ENCODE results near the gene TLCD3B.

The TLCD3B gene

GRCh38 chr16:30064729-30065101 is 33.6 kb upstream of the TLCD3B start:
- Histone ChIP-seq H3K27ac (replicated peaks) (peak overlapping the region; percentile 94), H3K4me3 (replicated peaks; ENCODE audit: insufficient read depth, low read length) (peak overlapping the region; percentile 58), H3K27me3 (ENCODE audit: insufficient read depth, poor library complexity, severe bottlenecking) (no peaks in the 10 kb centered on the region)
- TF ChIP-seq GABPA (IDR thresholded peaks at IDR 0.05; ENCODE audit: low read depth) (no peak), CTCF (IDR thresholded peaks at IDR 0.05; ENCODE audit: insufficient read depth, low read length) (no peak), REST (IDR thresholded peaks at IDR 0.05; ENCODE audit: insufficient replicate concordance, low read depth) (no peak), POLR2AphosphoS5 (IDR thresholded peaks at IDR 0.05; ENCODE audit: low read depth) (no peak), SPI1 (IDR thresholded peaks at IDR 0.05; ENCODE audit: borderline replicate concordance, low read depth) (no peak)
- DNase-seq (ENCODE audit: low read depth in 1 of 2, low spot score in 1 of 2): no peak

- TF ChIP-seq CTCF (IDR thresholded peaks at IDR 0.05; ENCODE audit: insufficient read depth, low read length): peak; percentile 3
- TF ChIP-seq GABPA (IDR thresholded peaks at IDR 0.05; ENCODE audit: low read depth): no peak
- peak; percentile 67 for TF ChIP-seq POLR2AphosphoS5 (IDR thresholded peaks at IDR 0.05; ENCODE audit: low read depth)
- TF ChIP-seq REST (IDR thresholded peaks at IDR 0.05; ENCODE audit: insufficient replicate concordance, low read depth): peak; percentile 34
- Histone ChIP-seq H3K4me3 (replicated peaks; ENCODE audit: insufficient read depth, low read length) (peak overlapping the region; percentile 58), H3K27me3 (ENCODE audit: insufficient read depth, poor library complexity, severe bottlenecking) (no peaks in the 10 kb centered on the region), H3K27ac (replicated peaks) (peak overlapping the region; percentile 94)
- DNase-seq (ENCODE audit: low read depth in 1 of 2, low spot score in 1 of 2): peak; percentile 88 to 89
Measured at GRCh38 chr16:30063893-30064728, 33.0 kb upstream of the TLCD3B start.

- Histone ChIP-seq H3K27ac (replicated peaks) (peak overlapping the region; percentile 94), H3K27me3 (ENCODE audit: insufficient read depth, poor library complexity, severe bottlenecking) (no peaks in the 10 kb centered on the region), H3K4me3 (replicated peaks; ENCODE audit: insufficient read depth, low read length) (peak overlapping the region; percentile 58)
- no peak for TF ChIP-seq GABPA (IDR thresholded peaks at IDR 0.05; ENCODE audit: low read depth)
- no peak for TF ChIP-seq SPI1 (IDR thresholded peaks at IDR 0.05; ENCODE audit: borderline replicate concordance, low read depth)
- no peak for TF ChIP-seq POLR2AphosphoS5 (IDR thresholded peaks at IDR 0.05; ENCODE audit: low read depth)
- no peak for TF ChIP-seq REST (IDR thresholded peaks at IDR 0.05; ENCODE audit: insufficient replicate concordance, low read depth)
- no peak for TF ChIP-seq CTCF (IDR thresholded peaks at IDR 0.05; ENCODE audit: insufficient read depth, low read length)
- DNase-seq (ENCODE audit: low read depth in 1 of 2, low spot score in 1 of 2): no peak
Measured at GRCh38 chr16:30063278-30063892, 32.3 kb upstream of the TLCD3B start.

All from HL-60 (cell line).